H1 (cell line): ENCODE data around the gene RHOH. TPM values are rescaled to one million over a fixed set of nuclear protein-coding genes. Genes with fewer than 3 reads are reported as not detected.

Source experiments
- CBX5 ChIP-seq: fragments of 300-800, 300-1000 bp; sonication (generic); IDR thresholded peaks from 2 replicates; pipeline ENCODE4 v1.7.1; 2016; ENCODE audit warnings: antibody characterized with exemption, low read length, low read depth
- CEBPB ChIP-seq: IDR thresholded peaks from 2 replicates; pipeline ENCODE4 v1.6.1; 2012; ENCODE audit warnings: low read depth, low read length
- CHD2 ChIP-seq: IDR thresholded peaks from 2 replicates; pipeline ENCODE4 v1.6.1; 2012; ENCODE audit warnings: low read length, improper control_type of control experiment
- CHD7 ChIP-seq: fragments of 300-600 bp; sonication (generic); IDR thresholded peaks from 2 replicates; pipeline ENCODE4 v1.7.1; 2012; ENCODE audit warnings: low read length, moderate library complexity, mild to moderate bottlenecking, inconsistent platforms; ENCODE audit not compliant: insufficient replicate concordance
- EGR1 ChIP-seq: IDR thresholded peaks from 2 replicates; pipeline ENCODE4 v1.6.1; 2011; ENCODE audit warnings: low read depth, low read length, borderline replicate concordance
- KDM5A ChIP-seq: fragments of 200-600 bp; IDR thresholded peaks from 2 replicates; pipeline ENCODE4 v1.7.1; 2012; ENCODE audit warnings: mild to moderate bottlenecking, low read length, inconsistent platforms, mixed read lengths
- polyA plus RNA-seq, 7 experiments: library from polyadenylated mRNA; depleted of rRNA in 3 of 7; stranded (reverse) in 5 of 7; unstranded in 2 of 7; fragments of >200 nt in 5 of 7; fragments of 200-250 nt in 2 of 7; gene quantifications; 1 replicate in 5 of 7; 2 replicates in 1 of 7; 4 replicates in 1 of 7; pipeline versions ENCODE4 v1.2.1 to v1.2.3, GENCODE V29; 2011 to 2013; ENCODE audit warnings: missing spikeins in 2 of 7, mixed read lengths in 2 of 7
- total RNA-seq: library from RNA; stranded (reverse); fragmentation: NEBNext Ultra II Directional; extraction: Animal tissue kit (Norgen Biotek cat#: 25700); gene quantifications from 2 replicates; pipeline ENCODE4 v1.2.1, GENCODE V29; 2021

RHOH gene
- total and polyA plus RNA-seq, 2 of the 8 experiments (the other 6 are each of a cell fraction or from before 2014, with no cell fraction given): 5.9 to 6.9 TPM

- TF ChIP-seq CHD7 (no peak), EGR1 (no peak), CHD2 (no peak), KDM5A (no peak), CEBPB (no peak), CBX5 (no peak)
These were observed 27.6 kb downstream of the RHOH start (continued) for GRCh38 chr4:40224432-40224831.
